ENCODE data around the gene TLE1. TPM values are rescaled to one million over a fixed set of nuclear protein-coding genes. Genes with fewer than 3 reads are reported as not detected.

The TLE1 gene
- total and polyA plus RNA-seq, 2 of the 4 experiments (the other 2 are of a cell fraction), result 36.0 to 51.0 TPM

DNA sequence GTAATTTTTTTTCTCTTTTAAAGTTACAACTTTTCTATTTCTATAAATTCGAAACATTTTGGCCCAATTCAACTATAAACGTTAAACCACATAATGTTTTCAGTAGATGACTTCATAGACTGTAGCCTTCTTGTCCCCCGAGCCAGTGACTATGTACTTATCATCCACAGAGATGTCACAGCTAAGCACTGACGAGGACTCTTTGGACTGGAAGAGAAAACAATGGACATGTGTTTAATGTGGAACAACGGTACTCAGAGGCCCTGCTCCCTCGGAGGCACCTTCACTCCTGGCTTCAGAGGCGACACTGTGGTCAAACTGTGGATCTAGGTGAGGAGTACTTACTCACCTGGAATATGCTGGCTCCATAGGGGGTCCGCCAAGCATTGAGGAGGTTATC is 105.2 kb downstream of the TLE1 start:
- Histone ChIP-seq H4K5ac (ENCODE audit: low read depth, low read length) (no peak overlapping the region), H3K9me3 (ENCODE audit: control insufficient read depth, insufficient read depth, low read length) (no peaks in the 10 kb centered on the region), H3K4ac (ENCODE audit: low read depth, low read length) (no peak overlapping the region), H4K91ac (ENCODE audit: insufficient read depth, low read depth, low read length) (no peak overlapping the region), H3K4me1 (ENCODE audit: control insufficient read depth, insufficient read depth, low read length) (peaks cover 14% of the 10 kb centered on the region), H3K14ac (replicated peaks; ENCODE audit: low read depth, low read length) (no peak overlapping the region), H3K27ac (ENCODE audit: insufficient read depth, low read length) (no peak overlapping the region), H4K20me1 (ENCODE audit: insufficient read depth, low read length) (no peaks in the 10 kb centered on the region), H2AK9ac (replicated peaks; ENCODE audit: low read depth, low read length, poor library complexity) (no peak overlapping the region), H3K36me3 (ENCODE audit: control insufficient read depth, insufficient read depth, low read length) (peaks cover 37% of the 10 kb centered on the region), H2BK15ac (ENCODE audit: low read depth, low read length) (no peak overlapping the region), H3K27me3 (ENCODE audit: control insufficient read depth, insufficient read depth, low read length) (no peaks in the 10 kb centered on the region), H2BK120ac (ENCODE audit: low read depth, low read length) (no peak overlapping the region), H4K8ac (ENCODE audit: low read depth in 2 of 2, low read length in 2 of 2) (no peak overlapping the region), H3K18ac (ENCODE audit: low read depth, low read length) (no peak overlapping the region), H3K9me1 (ENCODE audit: insufficient read depth, low read length) (peaks cover 11% of the 10 kb centered on the region), H2AK5ac (ENCODE audit: low read depth, low read length) (no peak overlapping the region), H3K56ac (ENCODE audit: extremely low read depth, insufficient read depth, low read length) (no peak overlapping the region), H2AFZ (replicated peaks; ENCODE audit: low read length, poor library complexity) (no peak overlapping the region), H3K4me3 (ENCODE audit: insufficient read depth, low read depth, low read length) (no peak overlapping the region), H2BK5ac (ENCODE audit: low read depth, low read length, poor library complexity, severe bottlenecking) (no peak overlapping the region), H3K9ac (ENCODE audit: low read depth, low read length) (no peak overlapping the region), H3K23ac (ENCODE audit: low read depth, low read length) (no peak overlapping the region), H3K4me2 (ENCODE audit: low read depth, low read length) (no peak overlapping the region), H2BK20ac (ENCODE audit: low read depth, low read length) (no peak overlapping the region), H3K79me1 (ENCODE audit: low read depth in 1 of 2, low read length in 2 of 2) (0 out of 4 replicates have a peak, but pooled peaks cover 0 to 2% of the 10 kb centered on the region in 2 experiments)
- intact Hi-C loops (cut with micrococcal nuclease), result no loop called here
- no peak for ATAC-seq (ENCODE audit: low read depth)
- in situ Hi-C loops (cut with MboI; ENCODE audit: low sequenced_read_pairs), result no loop called here
- TF ChIP-seq NFE2L2 (IDR thresholded peaks at IDR 0.05; ENCODE audit: low read depth, low read length) (no peak), MAFK (IDR thresholded peaks at IDR 0.05; ENCODE audit: low read depth, low read length) (no peak), FOS (IDR thresholded peaks at IDR 0.05; ENCODE audit: low read depth, low read length) (no peak), CHD1 (IDR thresholded peaks at IDR 0.05; ENCODE audit: low read depth, low read length) (no peak), RAD21 (IDR thresholded peaks at IDR 0.05; ENCODE audit: low read length) (no peak), USF2 (IDR thresholded peaks at IDR 0.05; ENCODE audit: low read depth, low read length) (no peak)
- TF ChIP-seq, protein P1, sequence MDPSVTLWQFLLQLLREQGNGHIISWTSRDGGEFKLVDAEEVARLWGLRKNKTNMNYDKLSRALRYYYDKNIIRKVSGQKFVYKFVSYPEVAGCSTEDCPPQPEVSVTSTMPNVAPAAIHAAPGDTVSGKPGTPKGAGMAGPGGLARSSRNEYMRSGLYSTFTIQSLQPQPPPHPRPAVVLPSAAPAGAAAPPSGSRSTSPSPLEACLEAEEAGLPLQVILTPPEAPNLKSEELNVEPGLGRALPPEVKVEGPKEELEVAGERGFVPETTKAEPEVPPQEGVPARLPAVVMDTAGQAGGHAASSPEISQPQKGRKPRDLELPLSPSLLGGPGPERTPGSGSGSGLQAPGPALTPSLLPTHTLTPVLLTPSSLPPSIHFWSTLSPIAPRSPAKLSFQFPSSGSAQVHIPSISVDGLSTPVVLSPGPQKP (IDR thresholded peaks at IDR 0.05; ENCODE audit: borderline replicate concordance, low read depth, low read length), result no peak
- ChIA-PET POLR2A (ENCODE audit: unreplicated experiment) (no interaction called here), CTCF (no interaction called here)
- BruUV-seq (replicated peaks), result no TSS peak
- DNase-seq, result no peak
- dilution Hi-C loops (cut with HindIII; ENCODE audit: low sequenced_read_pairs, unreplicated experiment), result no loop called here
- WGBS, 2 experiments (ENCODE audit: extremely low coverage in 2 of 2, insufficient read length in 1 of 2), result 100% methylated on average over 2 of the region's 8 CpGs; no CpG with 5 or more reads in 1 of the 2 experiments

Measured in IMR-90 (cell line).